ENCODE data around the gene HSPA5. TPM values are rescaled to one million over a fixed set of nuclear protein-coding genes. Genes with fewer than 3 reads are reported as not detected.
"Not testable (repeated sequence)": the region's sequence is repeated elsewhere in the genome, so short reads cannot be mapped to it uniquely, and the experiment has no call there.

Gene HSPA5
- total and polyA plus RNA-seq, 2 of the 4 experiments (the other 2 are of a cell fraction) = 118 to 419 TPM

- TF ChIP-seq CEBPB (IDR thresholded peaks at IDR 0.05; ENCODE audit: low read depth, low read length) (peak; percentile 90), RAD21 (IDR thresholded peaks at IDR 0.05; ENCODE audit: low read length) (no peak), SMC3 (IDR thresholded peaks at IDR 0.05; ENCODE audit: low read depth, low read length) (no peak)
Measured at GRCh38 chr9:125200216-125201047, 40.7 kb downstream of the HSPA5 start, which contains the start of gene RABEPK (continued).

DNA sequence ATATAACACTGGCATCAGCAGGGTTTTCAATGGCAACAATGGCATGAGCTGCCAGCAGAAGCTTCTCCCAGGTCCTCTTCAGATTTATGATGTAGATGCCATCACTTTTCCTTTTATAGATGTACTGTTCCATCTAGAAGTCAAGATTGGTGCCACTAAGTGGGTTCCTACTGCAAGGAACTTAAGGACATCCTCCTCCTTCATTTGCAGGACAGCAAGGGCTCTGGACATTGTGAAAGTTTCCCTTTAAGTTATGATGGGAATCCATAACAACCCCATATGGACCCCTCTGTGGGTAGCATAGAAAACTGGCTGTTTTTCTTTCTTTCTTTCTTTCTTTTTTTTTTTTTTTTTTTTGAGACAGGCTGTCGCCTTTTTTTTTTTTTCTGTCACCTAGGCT lies 45.6 kb downstream of the HSPA5 start:
- H4K8ac ChIP-seq (ENCODE audit: low read depth in 2 of 2, low read length in 2 of 2); H3K4me3 ChIP-seq (ENCODE audit: insufficient read depth, low read depth, low read length); H3K23ac ChIP-seq (ENCODE audit: low read depth, low read length); H2BK120ac ChIP-seq (ENCODE audit: low read depth, low read length); H2AK5ac ChIP-seq (ENCODE audit: low read depth, low read length); H3K4me1 ChIP-seq (ENCODE audit: control insufficient read depth, insufficient read depth, low read length); H3K4ac ChIP-seq (ENCODE audit: low read depth, low read length); CTCF ChIA-PET; H3K14ac ChIP-seq (replicated peaks; ENCODE audit: low read depth, low read length); H3K79me1 ChIP-seq (ENCODE audit: low read depth in 1 of 2, low read length in 2 of 2); H2BK15ac ChIP-seq (ENCODE audit: low read depth, low read length); H3K4me2 ChIP-seq (ENCODE audit: low read depth, low read length); DNase-seq; H4K20me1 ChIP-seq (ENCODE audit: insufficient read depth, low read length); H4K5ac ChIP-seq (ENCODE audit: low read depth, low read length); in situ Hi-C loops (cut with MboI; ENCODE audit: low sequenced_read_pairs); H3K36me3 ChIP-seq (ENCODE audit: control insufficient read depth, insufficient read depth, low read length); H3K56ac ChIP-seq (ENCODE audit: extremely low read depth, insufficient read depth, low read length); H3K9ac ChIP-seq (ENCODE audit: low read depth, low read length); H4K91ac ChIP-seq (ENCODE audit: insufficient read depth, low read depth, low read length); ATAC-seq (ENCODE audit: low read depth); H2AK9ac ChIP-seq (replicated peaks; ENCODE audit: low read depth, low read length, poor library complexity); H3K9me3 ChIP-seq (ENCODE audit: control insufficient read depth, insufficient read depth, low read length); H3K27me3 ChIP-seq (ENCODE audit: control insufficient read depth, insufficient read depth, low read length); BruUV-seq (replicated peaks); intact Hi-C loops (cut with micrococcal nuclease); H3K9me1 ChIP-seq (ENCODE audit: insufficient read depth, low read length); H3K18ac ChIP-seq (ENCODE audit: low read depth, low read length); H2AFZ ChIP-seq (replicated peaks; ENCODE audit: low read length, poor library complexity); H3K27ac ChIP-seq (ENCODE audit: insufficient read depth, low read length); H2BK5ac ChIP-seq (ENCODE audit: low read depth, low read length, poor library complexity, severe bottlenecking); H2BK20ac ChIP-seq (ENCODE audit: low read depth, low read length); dilution Hi-C loops (cut with HindIII; ENCODE audit: low sequenced_read_pairs, unreplicated experiment): not testable (repeated sequence)
- WGBS, 2 experiments (ENCODE audit: extremely low coverage in 2 of 2, insufficient read length in 1 of 2) = no CpG with 5 or more reads among the region's 1 CpG
- POLR2A ChIA-PET (ENCODE audit: unreplicated experiment) = interaction anchor here (0.6 kb wide), 1 partner anchor 19 kb away, joined by 5 read pairs; no protein-coding TSS in a partner anchor

DNA sequence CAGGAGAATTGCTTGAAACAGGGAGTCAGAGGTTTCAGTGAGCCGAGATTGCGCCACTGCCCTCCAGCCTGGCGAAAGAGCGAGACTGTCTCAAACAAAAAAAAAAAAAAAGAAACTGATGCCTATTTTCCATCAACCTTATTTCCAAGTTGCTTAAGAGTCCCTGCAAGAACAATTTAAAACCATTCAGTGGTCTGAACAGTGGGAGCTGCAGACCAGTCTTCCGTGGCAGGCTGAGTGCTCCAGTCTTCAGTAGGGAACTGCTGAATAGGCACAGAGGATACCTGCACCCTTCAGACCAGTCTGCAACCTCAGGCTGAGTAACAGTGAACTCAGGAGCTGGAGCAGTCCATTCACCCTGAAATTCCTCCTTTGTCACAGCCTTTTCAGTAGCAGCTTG lies 46.7 kb downstream of the HSPA5 start:
- H3K9ac ChIP-seq (ENCODE audit: low read depth, low read length); H3K27ac ChIP-seq (ENCODE audit: insufficient read depth, low read length); intact Hi-C loops (cut with micrococcal nuclease); H2BK120ac ChIP-seq (ENCODE audit: low read depth, low read length); H2AFZ ChIP-seq (replicated peaks; ENCODE audit: low read length, poor library complexity); H3K4me3 ChIP-seq (ENCODE audit: insufficient read depth, low read depth, low read length); ATAC-seq (ENCODE audit: low read depth); H3K27me3 ChIP-seq (ENCODE audit: control insufficient read depth, insufficient read depth, low read length); H2BK20ac ChIP-seq (ENCODE audit: low read depth, low read length); H4K5ac ChIP-seq (ENCODE audit: low read depth, low read length); H3K9me3 ChIP-seq (ENCODE audit: control insufficient read depth, insufficient read depth, low read length); H3K56ac ChIP-seq (ENCODE audit: extremely low read depth, insufficient read depth, low read length); H2BK5ac ChIP-seq (ENCODE audit: low read depth, low read length, poor library complexity, severe bottlenecking); in situ Hi-C loops (cut with MboI; ENCODE audit: low sequenced_read_pairs); H3K36me3 ChIP-seq (ENCODE audit: control insufficient read depth, insufficient read depth, low read length); H2AK5ac ChIP-seq (ENCODE audit: low read depth, low read length); POLR2A ChIA-PET (ENCODE audit: unreplicated experiment); H2AK9ac ChIP-seq (replicated peaks; ENCODE audit: low read depth, low read length, poor library complexity); BruUV-seq (replicated peaks); H2BK15ac ChIP-seq (ENCODE audit: low read depth, low read length); DNase-seq; dilution Hi-C loops (cut with HindIII; ENCODE audit: low sequenced_read_pairs, unreplicated experiment); H4K91ac ChIP-seq (ENCODE audit: insufficient read depth, low read depth, low read length); H3K79me1 ChIP-seq (ENCODE audit: low read depth in 1 of 2, low read length in 2 of 2); H3K4me1 ChIP-seq (ENCODE audit: control insufficient read depth, insufficient read depth, low read length); H3K14ac ChIP-seq (replicated peaks; ENCODE audit: low read depth, low read length); CTCF ChIA-PET; H4K20me1 ChIP-seq (ENCODE audit: insufficient read depth, low read length); H3K4me2 ChIP-seq (ENCODE audit: low read depth, low read length); H3K9me1 ChIP-seq (ENCODE audit: insufficient read depth, low read length); H3K4ac ChIP-seq (ENCODE audit: low read depth, low read length); H4K8ac ChIP-seq (ENCODE audit: low read depth in 2 of 2, low read length in 2 of 2); H3K23ac ChIP-seq (ENCODE audit: low read depth, low read length); H3K18ac ChIP-seq (ENCODE audit: low read depth, low read length): not testable (repeated sequence)
- 93% methylated on average over 5 of the region's 5 CpGs; no CpG with 5 or more reads in 1 of the 2 experiments for WGBS, 2 experiments (ENCODE audit: extremely low coverage in 2 of 2, insufficient read length in 1 of 2)
